CD4-positive, CD25-positive, alpha-beta regulatory T cell (primary cell): ENCODE results near the gene ZMIZ2. TPM values are rescaled to one million over a fixed set of nuclear protein-coding genes. Genes with fewer than 3 reads are reported as not detected.

Experiments
- ATAC-seq, 2 donors: fragments of 150-1000 bp; cut with Tn5 transposase; one replicate each; pipeline ENCODE4 v1.10.0; 2021; ENCODE audit warnings: low read depth in 2 of 2, moderate number of reproducible peaks in 2 of 2, moderate library complexity in 1 of 2
- DNase-seq, 3 donors: peaks; one replicate each; pipeline versions ENCODE4 v3.0.0 to v3.0.0-alpha.2; 2012 to 2022; ENCODE audit warnings: mixed read lengths in 1 of 3
- H3K27ac ChIP-seq: one replicate; pipeline ENCODE4 v1.7.0; 2013; ENCODE audit warnings: mild to moderate bottlenecking, low read length; ENCODE audit not compliant: insufficient read depth, poor library complexity, severe bottlenecking
- H3K27me3 ChIP-seq: one replicate; pipeline ENCODE4 v1.7.0; 2013; ENCODE audit warnings: low read length; ENCODE audit not compliant: control insufficient read depth, insufficient read depth
- H3K36me3 ChIP-seq: one replicate; pipeline ENCODE4 v1.7.0; 2013; ENCODE audit warnings: mild to moderate bottlenecking, low read length, moderate library complexity; ENCODE audit not compliant: control insufficient read depth, insufficient read depth
- H3K4me1 ChIP-seq: 2 replicates; pipeline ENCODE4 v1.7.0; 2013; ENCODE audit warnings: mild to moderate bottlenecking, low read length; ENCODE audit not compliant: insufficient read depth, control insufficient read depth, poor library complexity, severe bottlenecking
- H3K4me3 ChIP-seq: one replicate; pipeline ENCODE4 v1.7.0; 2013; ENCODE audit warnings: low read depth, mild to moderate bottlenecking, low read length, moderate library complexity
- H3K9me3 ChIP-seq, 2 experiments: 1 replicate in 1 of 2; 2 replicates in 1 of 2; pipeline ENCODE4 v1.7.0; 2013; ENCODE audit warnings: low read length in 2 of 2, mild to moderate bottlenecking in 1 of 2, moderate library complexity in 1 of 2; ENCODE audit not compliant: control insufficient read depth in 2 of 2
- H3K27ac Mint-ChIP-seq, 3 donors: one replicate each; pipeline ENCODE4 v1.8.0; 2020 to 2022; ENCODE audit warnings: mild to moderate bottlenecking in 3 of 3, mixed read lengths in 3 of 3, moderate library complexity in 2 of 3
- H3K27me3 Mint-ChIP-seq: one replicate; pipeline ENCODE4 v1.8.0; 2022; ENCODE audit warnings: mild to moderate bottlenecking, mixed read lengths
- H3K36me3 Mint-ChIP-seq: one replicate; pipeline ENCODE4 v1.8.0; 2020; ENCODE audit warnings: mixed read lengths
- H3K4me1 Mint-ChIP-seq, 4 donors: one replicate each; pipeline ENCODE4 v1.8.0; 2020 to 2022; ENCODE audit warnings: mixed read lengths in 4 of 4, mild to moderate bottlenecking in 1 of 4
- H3K4me3 Mint-ChIP-seq, 4 donors: one replicate each; pipeline ENCODE4 v1.8.0; 2020 to 2022; ENCODE audit warnings: mild to moderate bottlenecking in 4 of 4, mixed read lengths in 4 of 4, moderate library complexity in 3 of 4
- H3K9me3 Mint-ChIP-seq, 7 donors: one replicate each; pipeline ENCODE4 v1.8.0; 2020 to 2022; ENCODE audit warnings: mixed read lengths in 7 of 7, mild to moderate bottlenecking in 3 of 7, moderate library complexity in 2 of 7
- polyA plus RNA-seq, 4 donors: library from polyadenylated mRNA; unstranded; fragments of 300-500 nt; fragmentation: Illumina TruSeq; gene quantifications; one replicate each; pipeline ENCODE4 v1.2.3, GENCODE V29; 2021
- total RNA-seq: library from RNA; stranded (reverse); gene quantifications from one replicate; pipeline ENCODE4 v1.2.3, GENCODE V29; 2022

Gene ZMIZ2
- total and polyA plus RNA-seq, 5 donors from 2014 or later: 2.9 to 110 (median 4.6) TPM

DNA sequence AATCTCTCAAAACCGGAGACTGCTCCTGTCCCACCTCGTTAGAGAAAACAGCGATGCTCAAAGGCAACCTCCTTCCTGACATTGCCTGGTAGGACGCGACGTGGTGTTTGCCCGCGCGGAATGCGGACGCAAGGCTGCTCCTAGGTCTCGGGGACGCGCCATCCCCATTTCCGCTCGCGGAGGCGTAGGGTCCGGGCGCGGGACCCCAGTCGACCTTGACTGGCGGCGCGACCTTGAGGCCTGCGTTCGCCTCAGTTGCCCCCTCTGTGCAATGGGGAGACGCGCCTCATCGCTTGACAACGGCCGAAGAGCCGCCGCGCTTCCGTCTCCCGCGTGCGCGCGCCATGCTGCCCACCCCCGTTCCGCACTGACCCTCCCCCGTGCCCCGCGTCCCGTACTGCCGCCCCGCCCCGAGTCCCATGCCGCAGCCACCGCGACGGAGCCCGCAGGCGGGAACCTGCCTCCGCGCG, 47.4 kb downstream of the ZMIZ2 start:
- Histone ChIP-seq H3K9me3 (no peaks in the 10 kb centered on the region), H3K4me1 (peaks cover 32% of the 10 kb centered on the region), H3K27me3 (no peaks in the 10 kb centered on the region), H3K36me3 (peaks cover 23% of the 10 kb centered on the region), H3K4me3 (peak overlapping the region; percentile 81), H3K27ac (peak overlapping the region; percentile 97)
- DNase-seq (no peak), ATAC-seq (peak; percentile 0 to 2)
- peaks cover 18% of the 10 kb centered on the region for H3K36me3 Mint-ChIP-seq
- no peaks in the 10 kb centered on the region for H3K9me3 Mint-ChIP-seq
- peak overlapping the region; percentile 92 to 99 (median 95) for H3K4me3 Mint-ChIP-seq
- H3K27me3 Mint-ChIP-seq: peaks cover 4% of the 10 kb centered on the region
- peak overlapping the region; percentile 97 to 98 (median 98) for H3K27ac Mint-ChIP-seq
- peaks cover 13 to 46% (median 30%) of the 10 kb centered on the region in 4 donors for H3K4me1 Mint-ChIP-seq

DNA sequence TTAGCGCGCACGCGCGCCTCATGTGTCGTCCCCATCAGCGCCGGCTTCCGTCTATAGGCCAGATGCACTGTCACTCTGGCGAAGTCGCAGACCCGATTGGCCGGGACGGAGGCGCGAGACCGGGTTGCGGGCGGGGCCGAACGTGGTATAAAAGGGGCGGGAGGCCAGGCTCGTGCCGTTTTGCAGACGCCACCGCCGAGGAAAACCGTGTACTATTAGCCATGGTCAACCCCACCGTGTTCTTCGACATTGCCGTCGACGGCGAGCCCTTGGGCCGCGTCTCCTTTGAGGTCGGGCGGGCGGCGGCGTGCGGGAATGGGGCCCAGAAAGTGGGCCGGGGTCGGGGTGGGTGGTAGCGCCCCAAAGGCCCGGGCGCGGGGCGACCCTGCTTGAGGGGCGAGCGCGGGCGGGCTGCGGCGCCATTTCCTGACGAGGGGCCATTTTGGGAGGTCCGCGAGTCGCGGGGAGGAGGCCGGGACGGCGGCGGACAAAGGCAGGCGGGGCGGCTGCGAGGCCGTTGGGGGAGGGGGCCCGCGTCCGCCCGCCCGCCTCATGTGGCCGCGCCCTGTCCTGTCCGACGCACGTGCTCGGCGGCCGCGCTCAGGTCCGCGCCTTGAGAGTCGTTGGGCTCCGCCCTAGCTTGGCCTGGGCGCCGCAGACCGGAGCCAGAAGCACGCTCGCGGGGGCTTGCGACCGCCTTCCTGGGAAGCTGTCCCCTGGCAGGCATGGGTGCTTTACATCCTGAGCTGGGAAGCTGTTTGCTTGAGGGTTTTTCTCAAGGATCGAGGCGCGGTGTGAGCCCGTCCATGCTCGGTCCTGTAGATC, 48.1 kb downstream of the ZMIZ2 start, which contains the start of gene PPIA:
Gene PPIA (plus strand): TSS at position 178 of the 825 bp plus-strand sequence. CDS start 44 bp downstream, at position 222.
- Histone ChIP-seq H3K27me3 (no peaks in the 10 kb centered on the region), H3K27ac (peak within 1 kb of the TSS; percentile 97), H3K4me3 (peak within 1 kb of the TSS; percentile 94), H3K4me1 (peaks cover 32% of the 10 kb centered on the region), H3K36me3 (peaks cover 27% of the 10 kb centered on the region), H3K9me3 (no peaks in the 10 kb centered on the region)
- Mint-ChIP-seq H3K4me1 (peaks cover 13 to 49% (median 35%) of the 10 kb centered on the region in 4 donors), H3K9me3 (no peaks in the 10 kb centered on the region), H3K27ac (peak within 1 kb of the TSS; percentile 97 to 98 (median 98)), H3K27me3 (peaks cover 4% of the 10 kb centered on the region), H3K36me3 (peaks cover 24% of the 10 kb centered on the region), H3K4me3 (peak within 1 kb of the TSS; percentile 92 to 99 (median 95))
- peak; percentile 90 to 93 for ATAC-seq
- peak; percentile 98 to 99 (median 98) for DNase-seq

DNA sequence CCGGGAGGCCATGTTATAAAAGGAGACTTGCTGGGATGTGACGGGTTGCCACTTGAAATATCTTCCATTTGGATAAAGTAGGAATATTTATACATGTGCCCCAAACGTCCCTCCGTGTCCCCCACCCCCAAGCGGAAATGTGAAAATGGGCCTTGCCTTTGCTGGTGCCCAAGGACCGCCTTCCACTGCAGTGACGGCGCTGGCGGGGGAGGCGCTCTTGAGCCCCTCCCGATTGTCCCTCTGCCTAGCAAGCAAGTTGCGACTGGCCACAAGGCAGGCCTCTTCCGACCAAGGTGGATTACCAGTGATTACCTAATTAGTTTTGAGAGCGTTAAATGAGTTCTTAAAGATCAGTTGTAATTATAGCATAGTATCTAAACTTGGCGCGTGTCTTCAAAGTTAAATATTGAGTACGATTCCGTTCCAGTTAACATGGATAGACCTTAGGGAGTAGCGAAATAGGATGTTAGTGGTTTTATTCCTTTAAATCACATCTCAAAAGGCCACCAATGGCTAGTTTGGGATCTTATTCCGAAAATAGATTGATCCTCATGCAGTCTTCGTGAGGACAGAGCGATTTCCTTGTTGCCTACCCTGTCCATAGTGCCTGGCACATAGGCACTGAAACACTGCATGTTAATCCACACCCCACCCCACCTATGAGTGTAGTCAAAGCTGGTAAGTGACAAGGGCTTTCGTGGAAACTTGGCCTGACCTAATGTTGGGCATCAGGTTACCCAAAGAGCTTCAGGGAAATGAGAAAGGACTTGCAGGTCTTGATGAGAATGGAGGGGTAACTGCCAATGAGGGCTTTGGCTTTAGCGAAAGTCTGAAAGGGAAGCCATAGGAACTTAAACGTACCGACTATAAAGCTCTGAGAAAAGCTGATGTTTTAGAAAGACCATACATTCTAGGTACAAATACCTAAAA, 48.9 kb downstream of the ZMIZ2 start:
- H3K4me1 Mint-ChIP-seq: peaks cover 13 to 52% (median 36%) of the 10 kb centered on the region in 4 donors
- ATAC-seq (peak; percentile 43 to 47), DNase-seq (peak; percentile 78 to 92 (median 82))
- H3K9me3 ChIP-seq: no peaks in the 10 kb centered on the region
- H3K4me3 ChIP-seq: peak overlapping the region; percentile 94
- no peaks in the 10 kb centered on the region for H3K27me3 ChIP-seq
- H3K36me3 Mint-ChIP-seq: peaks cover 28% of the 10 kb centered on the region
- H3K27me3 Mint-ChIP-seq: peaks cover 4% of the 10 kb centered on the region
- H3K4me1 ChIP-seq: peaks cover 32% of the 10 kb centered on the region
- peak overlapping the region; percentile 94 to 98 (median 97) for H3K27ac Mint-ChIP-seq
- peak overlapping the region; percentile 97 for H3K27ac ChIP-seq
- no peaks in the 10 kb centered on the region for H3K9me3 Mint-ChIP-seq
- H3K4me3 Mint-ChIP-seq: peak overlapping the region; percentile 92 to 97 (median 93)
- H3K36me3 ChIP-seq: peaks cover 35% of the 10 kb centered on the region

DNA sequence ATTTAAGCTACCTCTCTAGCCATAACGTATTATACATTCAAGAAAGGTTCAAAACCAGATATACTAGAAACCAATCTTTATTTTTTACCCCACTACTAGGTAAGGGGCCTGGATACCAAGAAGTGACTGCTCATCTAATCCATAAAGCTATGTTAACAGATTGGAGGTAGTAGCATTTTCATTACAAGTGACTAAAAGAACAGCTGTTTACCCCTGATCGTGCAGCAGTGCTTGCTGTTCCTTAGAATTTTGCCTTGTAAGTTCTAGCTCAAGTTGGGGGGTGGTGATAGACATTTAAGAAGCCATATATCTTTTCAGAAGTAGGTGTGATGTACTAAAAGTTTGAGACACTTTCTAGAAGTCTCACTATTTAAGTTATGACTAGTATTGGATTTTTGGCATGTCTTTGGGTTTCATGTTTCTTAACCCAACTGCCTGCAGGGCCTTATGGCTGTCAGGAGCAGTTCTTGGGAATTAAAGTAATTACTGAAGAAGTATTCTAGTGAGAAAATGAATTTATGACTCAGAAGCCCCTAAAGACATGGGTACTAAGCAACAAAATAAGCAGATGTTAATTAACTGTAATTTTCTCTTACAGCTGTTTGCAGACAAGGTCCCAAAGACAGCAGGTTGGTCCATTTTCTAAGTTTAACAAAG, 50.1 kb downstream of the ZMIZ2 start:
- H3K4me3 Mint-ChIP-seq: peak overlapping the region; percentile 92 to 97 (median 93)
- Histone ChIP-seq H3K4me1 (peaks cover 32% of the 10 kb centered on the region), H3K9me3 (no peaks in the 10 kb centered on the region), H3K27ac (peak overlapping the region; percentile 97), H3K36me3 (peaks cover 47% of the 10 kb centered on the region), H3K27me3 (no peaks in the 10 kb centered on the region), H3K4me3 (peak overlapping the region; percentile 94)
- DNase-seq: no peak
- ATAC-seq: no peak
- peaks cover 32% of the 10 kb centered on the region for H3K36me3 Mint-ChIP-seq
- H3K27ac Mint-ChIP-seq: peak overlapping the region; percentile 57 to 98 (median 97)
- no peaks in the 10 kb centered on the region for H3K9me3 Mint-ChIP-seq
- H3K27me3 Mint-ChIP-seq: peaks cover 4% of the 10 kb centered on the region
- H3K4me1 Mint-ChIP-seq: peaks cover 13 to 54% (median 38%) of the 10 kb centered on the region in 4 donors

DNA sequence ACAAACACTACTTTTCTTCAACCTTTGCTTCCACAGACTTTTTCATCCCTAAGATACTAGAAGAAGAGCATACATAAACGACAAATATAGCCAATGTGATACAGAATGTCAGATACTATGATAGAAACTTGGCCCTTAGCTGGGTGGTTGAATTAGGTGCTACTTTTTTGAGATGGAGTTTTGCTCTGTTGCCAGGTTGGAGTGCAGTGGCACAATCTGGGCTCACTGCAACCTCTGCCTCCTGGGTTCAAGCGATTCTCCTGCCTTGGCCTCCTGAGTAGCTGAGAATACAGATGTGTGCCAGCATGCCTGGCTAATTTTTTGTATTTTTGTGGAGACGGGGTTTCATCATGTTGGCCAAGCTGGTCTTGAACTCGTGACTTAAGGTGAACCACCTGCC, 51.3 kb downstream of the ZMIZ2 start:
- no peak for DNase-seq
- Histone ChIP-seq H3K27me3 (no peaks in the 10 kb centered on the region), H3K27ac (no peak overlapping the region), H3K4me1 (peaks cover 32% of the 10 kb centered on the region), H3K9me3 (no peaks in the 10 kb centered on the region), H3K36me3 (peaks cover 51% of the 10 kb centered on the region), H3K4me3 (peak overlapping the region; percentile 32)
- ATAC-seq: no peak
- peaks cover 4% of the 10 kb centered on the region for H3K27me3 Mint-ChIP-seq
- peaks cover 32% of the 10 kb centered on the region for H3K36me3 Mint-ChIP-seq
- H3K27ac Mint-ChIP-seq: peak overlapping the region in 2 of 3 donors; percentile 59 to 78
- peak overlapping the region; percentile 10 to 23 (median 16) for H3K4me3 Mint-ChIP-seq
- H3K9me3 Mint-ChIP-seq: no peaks in the 10 kb centered on the region
- peaks cover 13 to 52% (median 38%) of the 10 kb centered on the region in 4 donors for H3K4me1 Mint-ChIP-seq

DNA sequence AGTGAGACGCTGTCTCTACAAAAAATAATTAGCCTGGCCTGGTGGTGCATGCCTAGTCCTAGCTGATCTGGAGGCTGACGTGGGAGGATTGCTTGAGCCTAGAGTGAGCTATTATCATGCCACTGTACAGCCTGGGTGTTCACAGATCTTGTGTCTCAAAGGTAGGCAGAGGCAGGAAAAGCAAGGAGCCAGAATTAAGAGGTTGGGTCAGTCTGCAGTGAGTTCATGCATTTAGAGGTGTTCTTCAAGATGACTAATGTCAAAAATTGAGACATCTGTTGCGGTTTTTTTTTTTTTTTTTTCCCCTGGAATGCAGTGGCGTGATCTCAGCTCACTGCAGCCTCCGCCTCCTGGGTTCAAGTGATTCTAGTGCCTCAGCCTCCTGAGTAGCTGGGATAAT, 53.2 kb downstream of the ZMIZ2 start:
- no peak overlapping the region for H3K27ac ChIP-seq
- Mint-ChIP-seq H3K9me3 (no peaks in the 10 kb centered on the region), H3K27ac (no peak overlapping the region), H3K36me3 (peaks cover 32% of the 10 kb centered on the region), H3K4me3 (peak overlapping the region in 1 of 4 donors; percentile 66), H3K27me3 (peaks cover 4% of the 10 kb centered on the region), H3K4me1 (peaks cover 13 to 45% (median 36%) of the 10 kb centered on the region in 4 donors)
- no peaks in the 10 kb centered on the region for H3K27me3 ChIP-seq
- H3K36me3 ChIP-seq: peaks cover 51% of the 10 kb centered on the region
- DNase-seq (no peak), ATAC-seq (no peak)
- peaks cover 26% of the 10 kb centered on the region for H3K4me1 ChIP-seq
- H3K9me3 ChIP-seq: no peaks in the 10 kb centered on the region
- H3K4me3 ChIP-seq: no peak overlapping the region
